ENCODE results near the gene KCNH1. TPM values are rescaled to one million over a fixed set of nuclear protein-coding genes. Genes with fewer than 3 reads are reported as not detected.

Gene KCNH1
- total RNA-seq, 2 donors from 2014 or later: 3.2 to 3.5 TPM

DNA sequence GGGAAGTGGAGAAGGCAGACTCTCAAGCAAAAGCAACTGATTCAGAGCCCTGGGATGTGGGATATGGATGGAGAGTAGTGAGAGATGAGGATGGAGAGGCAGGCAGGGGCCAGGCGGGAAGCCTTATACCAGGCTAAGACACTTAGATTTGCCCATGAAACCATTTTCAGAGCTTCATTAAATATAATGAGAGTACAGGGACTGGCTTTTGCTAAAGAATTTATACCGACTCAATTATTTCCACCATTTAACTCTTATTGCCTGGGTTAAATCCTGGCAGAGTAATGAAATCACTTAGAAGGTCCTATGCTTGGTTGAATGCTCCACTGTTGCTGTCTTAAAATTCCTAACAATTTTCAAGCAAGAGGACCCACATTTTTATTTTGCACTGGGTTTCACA is 311.7 kb downstream of the KCNH1 start:
- Mint-ChIP-seq H3K9me3 (no peaks in the 10 kb centered on the region), H3K4me3 (no peak overlapping the region), H3K36me3 (ENCODE audit: low read depth) (no peaks in the 10 kb centered on the region), H3K4me1 (no peaks in the 10 kb centered on the region), H3K27me3 (ENCODE audit: insufficient read depth) (no peaks in the 10 kb centered on the region), H3K27ac (no peak overlapping the region)
- Histone ChIP-seq H3K9ac (ENCODE audit: extremely low read depth, low read length, poor library complexity, severe bottlenecking) (no peak overlapping the region), H3K27ac (ENCODE audit: low read depth, low read length) (no peak overlapping the region), H3K4me1 (ENCODE audit: control insufficient read depth, insufficient read depth, low read length) (no peaks in the 10 kb centered on the region), H3K27me3 (ENCODE audit: control insufficient read depth, insufficient read depth, low read length, poor library complexity, severe bottlenecking) (no peaks in the 10 kb centered on the region), H3K4me3 (ENCODE audit: low read length) (no peak overlapping the region), H3K36me3 (ENCODE audit: control insufficient read depth, insufficient read depth, low read length) (no peaks in the 10 kb centered on the region), H3K9me3 (ENCODE audit: control insufficient read depth, low read length) (no peaks in the 10 kb centered on the region)
- DNase-seq: no peak
- TF ChIP-seq, protein P1, sequence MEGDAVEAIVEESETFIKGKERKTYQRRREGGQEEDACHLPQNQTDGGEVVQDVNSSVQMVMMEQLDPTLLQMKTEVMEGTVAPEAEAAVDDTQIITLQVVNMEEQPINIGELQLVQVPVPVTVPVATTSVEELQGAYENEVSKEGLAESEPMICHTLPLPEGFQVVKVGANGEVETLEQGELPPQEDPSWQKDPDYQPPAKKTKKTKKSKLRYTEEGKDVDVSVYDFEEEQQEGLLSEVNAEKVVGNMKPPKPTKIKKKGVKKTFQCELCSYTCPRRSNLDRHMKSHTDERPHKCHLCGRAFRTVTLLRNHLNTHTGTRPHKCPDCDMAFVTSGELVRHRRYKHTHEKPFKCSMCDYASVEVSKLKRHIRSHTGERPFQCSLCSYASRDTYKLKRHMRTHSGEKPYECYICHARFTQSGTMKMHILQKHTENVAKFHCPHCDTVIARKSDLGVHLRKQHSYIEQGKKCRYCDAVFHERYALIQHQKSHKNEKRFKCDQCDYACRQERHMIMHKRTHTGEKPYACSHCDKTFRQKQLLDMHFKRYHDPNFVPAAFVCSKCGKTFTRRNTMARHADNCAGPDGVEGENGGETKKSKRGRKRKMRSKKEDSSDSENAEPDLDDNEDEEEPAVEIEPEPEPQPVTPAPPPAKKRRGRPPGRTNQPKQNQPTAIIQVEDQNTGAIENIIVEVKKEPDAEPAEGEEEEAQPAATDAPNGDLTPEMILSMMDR (conservative IDR thresholded peaks at IDR 0.05): no peak
- 87% methylated on average over 2 of the region's 2 CpGs; no CpG with 5 or more reads in 1 of the 2 experiments for WGBS, 2 experiments (ENCODE audit: insufficient coverage in 1 of 2, insufficient read length in 1 of 2)

DNA sequence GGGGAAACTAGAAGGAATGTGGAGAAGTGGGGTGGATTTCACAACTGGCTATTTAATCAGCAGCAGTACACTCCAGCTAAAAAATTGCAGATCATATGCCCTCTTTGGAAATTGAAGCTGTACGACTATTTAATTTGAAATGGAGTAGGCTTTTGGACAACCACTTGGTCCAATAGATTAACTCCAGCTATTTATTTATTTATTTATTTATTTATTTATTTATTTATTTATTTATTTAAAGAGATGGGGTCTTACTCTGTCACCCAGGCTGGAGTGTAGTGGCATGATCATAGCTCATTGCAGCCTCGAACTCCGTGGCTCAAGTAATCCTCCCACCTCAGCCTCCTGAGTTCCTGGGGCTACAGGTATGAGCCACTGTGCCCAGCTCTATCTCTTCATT is 312.3 kb downstream of the KCNH1 start:
- WGBS, 2 experiments (ENCODE audit: insufficient coverage in 1 of 2, insufficient read length in 1 of 2): 86 to 100% methylated on average over 1 to 3 of the region's 3 CpGs
- Mint-ChIP-seq H3K9me3 (no peaks in the 10 kb centered on the region), H3K27ac (no peak overlapping the region), H3K4me1 (no peaks in the 10 kb centered on the region), H3K36me3 (ENCODE audit: low read depth) (no peaks in the 10 kb centered on the region), H3K27me3 (ENCODE audit: insufficient read depth) (no peaks in the 10 kb centered on the region), H3K4me3 (no peak overlapping the region)
- Histone ChIP-seq H3K27ac (ENCODE audit: low read depth, low read length) (no peak overlapping the region), H3K36me3 (ENCODE audit: control insufficient read depth, insufficient read depth, low read length) (no peaks in the 10 kb centered on the region), H3K27me3 (ENCODE audit: control insufficient read depth, insufficient read depth, low read length, poor library complexity, severe bottlenecking) (no peaks in the 10 kb centered on the region), H3K9ac (ENCODE audit: extremely low read depth, low read length, poor library complexity, severe bottlenecking) (no peak overlapping the region), H3K4me1 (ENCODE audit: control insufficient read depth, insufficient read depth, low read length) (no peaks in the 10 kb centered on the region), H3K4me3 (ENCODE audit: low read length) (no peak overlapping the region), H3K9me3 (ENCODE audit: control insufficient read depth, low read length) (no peaks in the 10 kb centered on the region)
- TF ChIP-seq, protein P1 (conservative IDR thresholded peaks at IDR 0.05): no peak
- no peak for DNase-seq

DNA sequence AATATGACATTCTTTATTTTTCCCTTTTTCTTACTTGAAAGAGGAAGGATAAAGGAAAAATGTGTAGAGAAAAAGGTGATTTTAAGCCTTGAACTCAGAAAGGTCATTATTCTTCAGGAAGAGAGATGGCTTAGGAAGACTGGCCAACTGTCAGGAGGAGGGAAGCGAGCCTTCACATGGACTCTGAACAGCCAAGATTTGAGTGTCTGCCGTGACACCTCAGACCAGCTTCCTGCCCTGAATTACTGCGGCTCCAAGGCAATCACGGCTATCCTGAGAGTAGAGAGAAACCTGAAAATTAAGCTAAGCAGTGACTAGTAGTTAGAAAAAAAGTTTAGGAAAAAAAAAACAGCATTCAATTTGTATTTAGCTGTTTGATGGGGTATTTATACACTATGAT is 314.7 kb downstream of the KCNH1 start:
- Mint-ChIP-seq H3K27me3 (ENCODE audit: insufficient read depth) (no peaks in the 10 kb centered on the region), H3K27ac (no peak overlapping the region), H3K36me3 (ENCODE audit: low read depth) (no peaks in the 10 kb centered on the region), H3K4me3 (no peak overlapping the region), H3K9me3 (no peaks in the 10 kb centered on the region), H3K4me1 (peaks cover 6% of the 10 kb centered on the region)
- TF ChIP-seq, protein P1 (conservative IDR thresholded peaks at IDR 0.05): no peak
- no peaks in the 10 kb centered on the region for H3K9me3 ChIP-seq (ENCODE audit: control insufficient read depth, low read length)
- no peak overlapping the region for H3K27ac ChIP-seq (ENCODE audit: low read depth, low read length)
- H3K4me1 ChIP-seq (ENCODE audit: control insufficient read depth, insufficient read depth, low read length): no peaks in the 10 kb centered on the region
- no peak for DNase-seq
- no peak overlapping the region for H3K4me3 ChIP-seq (ENCODE audit: low read length)
- WGBS, 2 experiments (ENCODE audit: insufficient coverage in 1 of 2, insufficient read length in 1 of 2): 72 to 92% methylated on average over 4 of the region's 4 CpGs
- no peak overlapping the region for H3K9ac ChIP-seq (ENCODE audit: extremely low read depth, low read length, poor library complexity, severe bottlenecking)
- H3K27me3 ChIP-seq (ENCODE audit: control insufficient read depth, insufficient read depth, low read length, poor library complexity, severe bottlenecking): no peaks in the 10 kb centered on the region
- H3K36me3 ChIP-seq (ENCODE audit: control insufficient read depth, insufficient read depth, low read length): no peaks in the 10 kb centered on the region

All from endodermal cell (in vitro differentiated cells).